Central memory CD4-positive, alpha-beta T cell (primary cell): Measurements from ENCODE around the gene PUS10.
"Not testable (repeated sequence)": the region's sequence is repeated elsewhere in the genome, so short reads cannot be mapped to it uniquely, and the experiment has no call there.

Source experiments
- DNase-seq: peaks from one replicate; pipeline ENCODE4 v3.0.0; 2022

PUS10 gene

GRCh38 chr2:60966507-60967405 is 51.3 kb downstream of the PUS10 start:
- no peak for DNase-seq

- DNase-seq: no peak
Observed at GRCh38 chr2:60965499-60965785, 52.6 kb downstream of the PUS10 start.

GRCh38 chr2:60964651-60965498 is 53.2 kb downstream of the PUS10 start:
- DNase-seq: peak; percentile 53

- no peak for DNase-seq
Observed at GRCh38 chr2:60963190-60963589, 54.9 kb downstream of the PUS10 start.

- no peak for DNase-seq
Observed at GRCh38 chr2:60962528-60962927, 55.5 kb downstream of the PUS10 start.

- no peak for DNase-seq
Observed at GRCh38 chr2:60961457-60961856, 56.6 kb downstream of the PUS10 start.

GRCh38 chr2:60960706-60961105 is 57.3 kb downstream of the PUS10 start:
- no peak for DNase-seq

- DNase-seq: no peak
Observed at GRCh38 chr2:60959501-60959900, 58.6 kb downstream of the PUS10 start.

GRCh38 chr2:60958800-60959199 is 59.3 kb downstream of the PUS10 start:
- DNase-seq: no peak

- DNase-seq: no peak
Observed at GRCh38 chr2:60958361-60958760, 59.7 kb downstream of the PUS10 start.

- DNase-seq: no peak
Observed at GRCh38 chr2:60957643-60958042, 60.4 kb downstream of the PUS10 start.

GRCh38 chr2:60957224-60957623 is 60.8 kb downstream of the PUS10 start:
- no peak for DNase-seq

GRCh38 chr2:60954139-60954538 is 63.9 kb downstream of the PUS10 start:
- DNase-seq: no peak

GRCh38 chr2:60948926-60949579 is 69.0 kb downstream of the PUS10 start:
- DNase-seq: no peak

GRCh38 chr2:60948161-60948560 is 69.9 kb downstream of the PUS10 start:
- no peak for DNase-seq

- DNase-seq: no peak
Observed at GRCh38 chr2:60947056-60947455, 71.0 kb downstream of the PUS10 start.

- DNase-seq: no peak
Observed at GRCh38 chr2:60945341-60945740, 72.7 kb downstream of the PUS10 start.

GRCh38 chr2:60939622-60940021 is 78.4 kb downstream of the PUS10 start:
- DNase-seq: no peak

- no peak for DNase-seq
Observed at GRCh38 chr2:60938301-60938700, 79.8 kb downstream of the PUS10 start.

GRCh38 chr2:60936757-60937156 is 81.3 kb downstream of the PUS10 start:
- DNase-seq: no peak

- DNase-seq: no peak
Observed at GRCh38 chr2:60934165-60934722, 83.8 kb downstream of the PUS10 start.

- DNase-seq: no peak
Observed at GRCh38 chr2:60932954-60933353, 85.1 kb downstream of the PUS10 start.

GRCh38 chr2:60932061-60932460 is 86.0 kb downstream of the PUS10 start:
- DNase-seq: not testable (repeated sequence)
